GM12878 (cell line): ENCODE results near the gene BBX. TPM values are rescaled to one million over a fixed set of nuclear protein-coding genes. Genes with fewer than 3 reads are reported as not detected.

Experiments used
- FOXM1 ChIP-seq: IDR thresholded peaks from 2 replicates; pipeline ENCODE4 v1.6.1; 2012; ENCODE audit warnings: low read depth, mild to moderate bottlenecking, inconsistent platforms, low read length, moderate library complexity
- MTA2 ChIP-seq: fragments of 450-650 bp; IDR thresholded peaks from 2 replicates; pipeline ENCODE4 v1.6.1; 2016; ENCODE audit warnings: low read depth, mild to moderate bottlenecking, moderate library complexity
- NBN ChIP-seq: fragments of 450-650 bp; IDR thresholded peaks from 2 replicates; pipeline ENCODE4 v1.6.1; 2016
- POLR2AphosphoS2 ChIP-seq: IDR thresholded peaks from 2 replicates; pipeline ENCODE4 v1.6.1; 2011; ENCODE audit warnings: low read depth, mild to moderate bottlenecking, low read length, improper control_type of control experiment, moderate library complexity
- SMAD1 ChIP-seq: fragments of 450-650 bp; IDR thresholded peaks from 2 replicates; pipeline ENCODE4 v1.6.1; 2018; ENCODE audit warnings: mild to moderate bottlenecking, low read depth; ENCODE audit not compliant: partially characterized antibody
- WRNIP1 ChIP-seq: IDR thresholded peaks from 2 replicates; pipeline ENCODE4 v1.6.1; 2011; ENCODE audit warnings: low read depth, low read length, improper control_type of control experiment, borderline replicate concordance
- polyA plus RNA-seq, 11 experiments: library from polyadenylated mRNA; depleted of rRNA in 4 of 11; unstranded in 6 of 11; stranded (reverse) in 5 of 11; fragments of >200 nt; fragmentation: Nextera tagmentation in 4 of 11; fragmentation: Illumina TruSeq in 1 of 11; extraction: Ambion mirVana in 4 of 11; extraction: Trizol in 1 of 11; gene quantifications; 1 replicate in 1 of 11; 2 replicates in 10 of 11; pipeline versions ENCODE4 v1.2.1 to v1.2.3, GENCODE V29; 2011 to 2016; ENCODE audit warnings: inconsistent platforms in 2 of 11, missing spikeins in 2 of 11, low read depth in 1 of 11
- total RNA-seq, 4 experiments: library from RNA; depleted of rRNA in 3 of 4; stranded (reverse); fragments of >200 nt in 3 of 4; fragmentation: Illumina TruSeq in 1 of 4; extraction: Trizol in 1 of 4; gene quantifications; 2 replicates each; pipeline versions ENCODE4 v1.2.1 to v1.2.3, GENCODE V29; 2013 to 2021
- TF ChIP-seq, protein P1 (sequence below): fragments of 450-650 bp; IDR thresholded peaks from 2 replicates; pipeline ENCODE4 v1.6.1; 2016; ENCODE audit warnings: mild to moderate bottlenecking, moderate library complexity, borderline replicate concordance
- TF ChIP-seq, protein P2 (sequence below): IDR thresholded peaks from 2 replicates; pipeline ENCODE4 v1.6.1; 2011; ENCODE audit warnings: low read depth, mild to moderate bottlenecking, low read length, moderate library complexity, borderline replicate concordance; ENCODE audit errors: extremely low read depth
- TF ChIP-seq, protein P3 (sequence below): IDR thresholded peaks from 2 replicates; pipeline ENCODE4 v1.6.1; 2011; ENCODE audit warnings: low read depth, low read length, improper control_type of control experiment, borderline replicate concordance

Gene BBX
- total and polyA plus RNA-seq, 10 of the 15 experiments (the other 5 are each of a cell fraction or from before 2014, with no cell fraction given), result 13.3 to 38.5 (median 32.0) TPM

DNA sequence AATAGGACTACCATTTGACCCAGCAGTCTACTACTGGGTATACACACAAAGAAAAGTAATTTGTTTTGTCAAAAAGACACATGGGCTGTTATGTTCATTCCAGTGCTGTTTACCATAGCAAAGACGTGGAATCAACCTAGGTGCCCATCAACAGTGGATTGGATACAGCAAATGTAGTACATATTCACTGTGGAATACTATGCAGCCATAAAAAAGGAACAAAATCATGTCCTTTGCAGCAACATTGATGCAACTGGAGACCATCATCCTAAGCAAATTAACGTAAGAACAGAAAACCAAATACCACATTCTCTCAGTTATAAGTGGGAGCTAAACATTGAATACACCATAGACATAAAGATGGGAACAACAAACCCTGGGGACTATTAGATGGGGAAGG, 25.8 kb downstream of the BBX start (continued):
- TF ChIP-seq, protein P1, sequence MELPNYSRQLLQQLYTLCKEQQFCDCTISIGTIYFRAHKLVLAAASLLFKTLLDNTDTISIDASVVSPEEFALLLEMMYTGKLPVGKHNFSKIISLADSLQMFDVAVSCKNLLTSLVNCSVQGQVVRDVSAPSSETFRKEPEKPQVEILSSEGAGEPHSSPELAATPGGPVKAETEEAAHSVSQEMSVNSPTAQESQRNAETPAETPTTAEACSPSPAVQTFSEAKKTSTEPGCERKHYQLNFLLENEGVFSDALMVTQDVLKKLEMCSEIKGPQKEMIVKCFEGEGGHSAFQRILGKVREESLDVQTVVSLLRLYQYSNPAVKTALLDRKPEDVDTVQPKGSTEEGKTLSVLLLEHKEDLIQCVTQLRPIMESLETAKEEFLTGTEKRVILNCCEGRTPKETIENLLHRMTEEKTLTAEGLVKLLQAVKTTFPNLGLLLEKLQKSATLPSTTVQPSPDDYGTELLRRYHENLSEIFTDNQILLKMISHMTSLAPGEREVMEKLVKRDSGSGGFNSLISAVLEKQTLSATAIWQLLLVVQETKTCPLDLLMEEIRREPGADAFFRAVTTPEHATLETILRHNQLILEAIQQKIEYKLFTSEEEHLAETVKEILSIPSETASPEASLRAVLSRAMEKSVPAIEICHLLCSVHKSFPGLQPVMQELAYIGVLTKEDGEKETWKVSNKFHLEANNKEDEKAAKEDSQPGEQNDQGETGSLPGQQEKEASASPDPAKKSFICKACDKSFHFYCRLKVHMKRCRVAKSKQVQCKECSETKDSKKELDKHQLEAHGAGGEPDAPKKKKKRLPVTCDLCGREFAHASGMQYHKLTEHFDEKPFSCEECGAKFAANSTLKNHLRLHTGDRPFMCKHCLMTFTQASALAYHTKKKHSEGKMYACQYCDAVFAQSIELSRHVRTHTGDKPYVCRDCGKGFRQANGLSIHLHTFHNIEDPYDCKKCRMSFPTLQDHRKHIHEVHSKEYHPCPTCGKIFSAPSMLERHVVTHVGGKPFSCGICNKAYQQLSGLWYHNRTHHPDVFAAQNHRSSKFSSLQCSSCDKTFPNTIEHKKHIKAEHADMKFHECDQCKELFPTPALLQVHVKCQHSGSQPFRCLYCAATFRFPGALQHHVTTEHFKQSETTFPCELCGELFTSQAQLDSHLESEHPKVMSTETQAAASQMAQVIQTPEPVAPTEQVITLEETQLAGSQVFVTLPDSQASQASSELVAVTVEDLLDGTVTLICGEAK, result no peak
- no peak for TF ChIP-seq NBN
- no peak for TF ChIP-seq MTA2
- TF ChIP-seq POLR2AphosphoS2, result no peak
- TF ChIP-seq, protein P2, sequence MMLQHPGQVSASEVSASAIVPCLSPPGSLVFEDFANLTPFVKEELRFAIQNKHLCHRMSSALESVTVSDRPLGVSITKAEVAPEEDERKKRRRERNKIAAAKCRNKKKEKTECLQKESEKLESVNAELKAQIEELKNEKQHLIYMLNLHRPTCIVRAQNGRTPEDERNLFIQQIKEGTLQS, result no peak
- TF ChIP-seq, protein P3, sequence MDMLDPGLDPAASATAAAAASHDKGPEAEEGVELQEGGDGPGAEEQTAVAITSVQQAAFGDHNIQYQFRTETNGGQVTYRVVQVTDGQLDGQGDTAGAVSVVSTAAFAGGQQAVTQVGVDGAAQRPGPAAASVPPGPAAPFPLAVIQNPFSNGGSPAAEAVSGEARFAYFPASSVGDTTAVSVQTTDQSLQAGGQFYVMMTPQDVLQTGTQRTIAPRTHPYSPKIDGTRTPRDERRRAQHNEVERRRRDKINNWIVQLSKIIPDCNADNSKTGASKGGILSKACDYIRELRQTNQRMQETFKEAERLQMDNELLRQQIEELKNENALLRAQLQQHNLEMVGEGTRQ, result no peak
- TF ChIP-seq WRNIP1, result no peak
- no peak for TF ChIP-seq FOXM1
- no peak for TF ChIP-seq SMAD1
